Stimulated activated CD4-positive, alpha-beta T cell treated with anti-CD3 and anti-CD28 coated beads, Interleukin-1b, Interleukin-23, amount 100 ng/mL, for 24 hours (primary cell): Measurements from ENCODE around the gene FRMD8.
"Not testable (repeated sequence)": the region's sequence is repeated elsewhere in the genome, so short reads cannot be mapped to it uniquely, and the experiment has no call there.

Source experiments
- DNase-seq, 4 experiments: peaks; one replicate each; pipeline ENCODE4 v3.0.0-alpha.2; 2020; ENCODE audit warnings: low read depth in 4 of 4, low spot score in 1 of 4

FRMD8 gene

DNA sequence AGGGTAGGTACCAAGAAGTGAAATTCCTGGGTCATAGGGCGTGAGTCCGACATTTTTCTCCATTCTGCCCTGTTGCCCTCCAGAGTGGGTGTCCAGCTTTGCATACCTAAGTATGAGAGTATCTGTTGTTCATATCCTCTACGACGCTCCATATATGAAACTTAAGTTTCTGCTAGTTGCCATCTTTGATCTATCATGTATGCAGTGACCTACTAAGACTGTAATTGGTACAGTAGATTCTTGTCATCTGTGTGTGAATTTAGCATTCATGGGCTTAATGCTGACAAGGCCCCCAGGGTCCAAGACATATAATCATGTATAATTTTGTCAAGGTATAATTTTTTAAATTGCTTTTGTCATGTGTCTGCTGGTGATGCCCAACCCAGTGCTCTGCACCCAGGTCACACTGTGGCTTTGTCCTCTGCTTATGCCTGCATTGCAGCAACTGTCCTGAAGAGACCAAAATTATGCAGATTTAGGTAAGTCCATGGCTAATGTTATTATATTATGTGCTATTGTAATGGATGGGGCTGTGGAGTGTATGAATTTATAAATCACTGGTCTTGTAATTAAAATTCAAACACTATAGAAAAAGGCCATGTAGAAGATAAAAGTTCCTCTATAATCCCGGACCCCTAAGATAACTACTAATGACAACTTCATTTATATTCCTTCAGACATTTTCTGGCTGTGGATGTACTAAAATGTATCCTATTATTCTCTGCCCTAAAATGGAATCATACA, 48.4 kb downstream of the FRMD8 start:
- no peak for DNase-seq

DNA sequence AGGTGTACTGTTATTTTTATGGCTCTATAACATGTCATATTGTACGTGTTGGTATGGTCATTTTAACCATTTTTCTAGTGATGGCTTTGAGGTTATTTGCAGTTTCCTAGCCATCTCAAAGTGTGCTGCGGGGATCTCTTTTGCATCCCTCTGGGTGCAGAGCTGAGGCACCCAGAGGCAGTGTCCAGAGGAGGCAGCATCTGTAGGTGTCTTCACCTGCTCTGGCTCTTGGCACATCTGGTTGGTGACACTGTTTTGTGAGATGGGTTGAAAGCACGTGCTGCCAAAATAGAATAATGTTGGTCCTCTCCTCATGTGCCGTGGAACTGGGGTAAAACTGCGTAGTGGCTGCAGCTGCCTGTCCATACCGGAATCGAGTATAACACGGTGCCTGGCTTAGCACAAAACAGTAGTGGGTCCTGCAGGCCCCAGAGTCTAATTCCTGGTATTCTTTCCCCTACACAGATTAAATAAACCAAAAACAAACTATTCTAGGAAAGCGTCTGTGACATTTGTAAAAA, 49.0 kb downstream of the FRMD8 start:
- DNase-seq = no peak

GRCh38 chr11:65435981-65436411, 49.6 kb downstream of the FRMD8 start:
- no peak for DNase-seq

- no peak for DNase-seq
Observed at GRCh38 chr11:65436412-65437032, 50.1 kb downstream of the FRMD8 start.

DNA sequence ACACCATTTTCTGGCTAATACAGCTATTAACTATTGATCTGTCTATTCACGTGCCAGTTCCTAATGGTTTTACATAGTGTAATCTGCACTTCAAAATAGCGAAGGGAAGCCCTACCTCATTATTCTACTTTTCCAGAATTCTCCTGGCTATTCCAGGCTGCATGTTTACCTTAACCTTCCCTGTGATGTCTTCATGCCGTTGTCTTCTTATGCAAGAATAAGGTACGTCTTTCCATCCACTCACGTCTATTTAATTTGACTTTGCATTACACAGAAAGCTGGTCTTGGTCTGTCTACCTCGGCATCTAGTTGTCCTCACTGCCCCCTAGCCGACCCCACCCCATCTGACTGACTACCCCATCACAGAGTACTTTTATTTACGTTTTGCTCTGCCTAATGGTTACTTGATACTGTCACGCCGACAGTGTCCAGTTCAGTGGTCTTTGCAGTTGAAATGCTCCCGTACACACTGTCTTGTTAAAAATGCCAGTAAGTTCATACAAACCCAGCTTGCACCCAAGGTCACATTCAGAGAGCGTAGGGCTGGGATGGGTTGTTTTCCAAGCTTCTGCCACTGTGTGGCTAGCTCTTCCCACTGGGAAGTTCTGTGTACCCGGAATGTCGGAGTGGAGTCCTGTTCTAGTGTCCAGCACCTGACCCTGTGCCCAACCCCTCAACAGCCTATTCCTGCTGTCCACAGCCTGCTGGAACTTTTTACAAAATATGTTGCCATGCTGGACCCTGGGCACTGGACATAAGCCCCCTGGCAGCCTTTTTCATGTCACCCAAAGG, 51.2 kb downstream of the FRMD8 start:
- DNase-seq = no peak

DNA sequence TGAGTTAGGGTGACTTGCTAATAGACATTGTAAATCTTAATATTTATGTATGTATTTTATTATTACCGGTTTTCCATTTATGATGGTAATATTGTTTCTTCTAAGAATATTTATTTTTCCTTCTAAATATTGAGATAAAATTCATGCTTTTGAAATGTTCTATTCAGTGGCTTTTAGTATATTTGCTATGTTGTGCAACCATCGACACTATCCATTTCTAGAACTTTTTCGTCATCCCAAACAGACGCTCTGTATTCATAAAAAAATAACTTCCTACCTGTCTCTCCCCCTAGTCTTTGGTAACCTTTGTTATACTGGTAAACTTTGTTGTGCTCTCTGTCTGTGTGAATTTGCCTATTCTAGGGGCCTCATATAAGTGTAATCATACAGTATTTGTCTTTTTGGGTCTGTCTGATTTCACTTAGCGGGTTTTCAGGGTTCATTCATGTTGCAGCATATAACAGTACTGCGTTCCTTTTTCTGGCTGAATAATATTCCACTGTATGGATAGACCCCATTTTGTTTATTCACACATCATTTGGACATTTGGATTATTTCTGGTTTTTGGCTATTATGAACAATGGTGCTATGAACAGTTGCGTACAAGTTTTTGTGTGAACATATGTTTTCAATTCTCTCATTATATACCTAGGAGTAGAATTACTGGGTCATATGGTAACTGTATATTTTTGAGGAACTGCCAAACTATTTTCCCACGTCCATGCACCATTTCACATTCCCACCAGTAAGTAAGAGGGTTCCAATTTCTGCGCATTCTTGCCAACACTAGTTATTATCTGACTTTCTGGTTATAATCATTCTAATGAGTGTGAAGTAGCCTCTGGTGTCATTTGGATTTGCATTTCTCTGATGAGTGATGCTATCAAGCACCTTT, 52.1 kb downstream of the FRMD8 start:
- no peak for DNase-seq

- no peak for DNase-seq
Observed at GRCh38 chr11:65439331-65440181, 53.1 kb downstream of the FRMD8 start.

DNA sequence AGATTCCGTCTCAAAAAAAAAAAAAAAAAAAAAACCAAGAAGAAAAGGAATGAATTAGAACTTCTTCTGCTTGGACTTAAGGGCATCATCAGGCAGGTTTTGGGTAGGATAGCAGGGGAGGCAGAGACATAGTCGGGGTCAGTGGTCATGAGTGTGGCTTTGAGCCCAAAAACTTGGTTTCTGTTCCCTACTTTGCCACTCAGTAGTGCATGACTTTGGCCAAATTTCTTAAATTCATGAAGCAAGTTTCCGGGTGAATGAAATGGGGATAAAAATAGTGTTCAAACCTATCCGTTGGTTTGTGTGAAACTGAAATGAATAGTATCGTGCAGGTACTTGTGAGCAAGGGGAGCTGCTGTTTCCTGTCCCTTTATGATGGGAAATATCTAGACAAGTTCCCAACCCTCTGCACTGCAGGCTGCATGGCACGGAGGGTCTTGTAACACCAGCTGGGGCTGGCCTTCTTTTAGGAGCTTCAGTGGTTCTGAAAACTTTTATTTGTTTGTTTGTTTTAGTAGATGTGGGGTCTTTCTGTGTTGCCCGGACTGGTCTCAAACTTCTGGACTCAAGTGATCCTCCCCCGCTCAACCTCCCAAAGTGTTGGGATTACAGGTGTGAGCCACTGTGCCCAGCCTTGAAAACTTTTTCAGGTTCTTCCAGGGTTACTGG, 54.5 kb downstream of the FRMD8 start:
- no peak for DNase-seq

- no peak for DNase-seq
Observed at GRCh38 chr11:65442842-65443331, 56.5 kb downstream of the FRMD8 start.

- no peak for DNase-seq
Observed at GRCh38 chr11:65444314-65445051, 58.0 kb downstream of the FRMD8 start.

- no peak for DNase-seq
Observed at GRCh38 chr11:65445101-65445603, 58.7 kb downstream of the FRMD8 start.

DNA sequence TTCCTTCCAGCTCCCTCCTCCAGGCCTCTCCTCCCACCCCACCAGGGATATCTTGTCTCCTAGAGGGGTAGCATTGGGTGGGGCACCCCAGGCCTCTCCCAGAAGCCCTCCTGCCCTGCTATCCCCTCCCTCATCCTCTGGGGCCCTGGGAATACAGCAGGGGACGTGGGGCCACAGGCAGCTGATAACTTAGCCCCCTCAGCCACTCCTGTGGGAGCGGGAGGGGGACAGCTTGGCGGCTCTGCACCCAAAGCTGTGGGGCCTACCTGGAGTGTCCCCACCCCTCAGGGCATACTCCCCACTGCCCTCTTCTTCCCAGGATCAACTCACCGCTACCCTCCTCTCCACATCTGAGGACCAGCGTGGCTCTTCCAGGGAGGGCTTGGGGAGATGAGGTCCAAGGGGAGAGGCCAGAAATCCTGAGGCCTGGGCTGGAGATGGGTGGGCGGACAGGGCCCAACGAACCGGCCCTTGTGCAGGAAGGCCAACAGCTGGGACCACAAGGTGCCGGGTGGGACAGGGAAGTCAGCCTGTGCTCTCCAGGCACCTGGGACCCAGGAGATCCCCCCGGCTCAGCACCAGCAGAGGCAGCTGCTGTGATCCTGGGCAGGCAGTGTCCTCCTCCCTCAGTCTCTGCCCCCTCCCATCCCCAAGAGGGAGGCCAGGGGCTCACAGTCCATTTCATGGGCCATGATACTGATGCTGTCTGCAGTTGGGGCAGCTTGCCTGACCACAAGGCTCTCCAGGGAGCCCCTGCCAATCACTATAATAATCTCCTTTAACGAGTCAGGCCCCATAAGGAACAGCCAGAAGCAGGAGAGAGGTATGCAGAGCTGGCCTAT, 59.4 kb downstream of the FRMD8 start:
- no peak for DNase-seq

GRCh38 chr11:65446446-65447277, 60.2 kb downstream of the FRMD8 start:
- no peak for DNase-seq

DNA sequence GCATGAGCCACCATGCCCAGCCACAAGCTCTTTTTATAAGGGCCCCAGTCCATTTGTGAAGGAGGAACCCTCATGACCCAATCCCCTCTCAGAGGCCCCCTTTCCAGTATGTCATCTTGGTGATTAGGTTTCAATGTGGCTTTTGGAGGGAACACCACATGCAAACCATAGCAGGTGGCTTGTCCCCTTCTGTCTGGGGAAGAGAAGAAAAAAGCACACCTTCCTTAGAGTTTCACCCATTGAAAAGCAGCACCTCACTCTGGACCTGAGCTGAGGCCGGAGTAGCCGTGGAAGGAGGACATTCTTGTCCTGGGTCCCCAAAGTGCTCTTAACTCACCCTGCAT, 61.6 kb downstream of the FRMD8 start:
- DNase-seq = no peak

- no peak for DNase-seq
Observed at GRCh38 chr11:65448418-65449105, 62.1 kb downstream of the FRMD8 start.

DNA sequence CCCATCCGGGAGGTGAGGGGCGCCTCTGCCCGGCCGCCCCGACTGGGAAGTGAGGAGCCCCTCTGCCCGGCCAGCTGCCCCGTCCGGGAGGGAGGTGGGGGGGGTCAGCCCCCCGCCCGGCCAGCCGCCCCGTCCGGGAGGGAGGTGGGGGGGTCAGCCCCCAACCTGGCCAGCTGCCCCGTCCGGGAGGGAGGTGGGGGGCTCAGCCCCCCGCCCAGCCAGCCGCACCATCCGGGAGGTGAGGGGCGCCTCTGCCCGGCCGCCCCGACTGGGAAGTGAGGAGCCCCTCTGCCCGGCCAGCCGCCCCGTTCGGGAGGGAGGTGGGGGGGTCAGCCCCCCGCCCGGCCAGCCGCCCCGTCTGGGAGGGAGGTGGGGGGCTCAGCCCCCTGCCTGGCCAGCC, 64.9 kb downstream of the FRMD8 start:
- DNase-seq = not testable (repeated sequence)
